Neural progenitor cell (in vitro differentiated cells): Measurements from ENCODE around the gene FBLN2. TPM values are rescaled to one million over a fixed set of nuclear protein-coding genes. Genes with fewer than 3 reads are reported as not detected.
A peak's percentile ranks its signal among the peaks of the same experiment; 100 is the strongest.

ENCODE experiments used
- DNase-seq: peaks from one replicate; pipeline ENCODE4 v3.0.0-alpha.2; 2016; ENCODE audit warnings: low spot score
- H2AFZ ChIP-seq: fragments of 200-600 bp; sonication (generic); replicated peaks from 2 replicates; pipeline ENCODE4 v1.6.1; 2016; ENCODE audit warnings: antibody characterized with exemption
- H3F3A ChIP-seq: fragments of 200-600 bp; sonication (generic); 2 replicates; pipeline ENCODE4 v1.6.1; 2016; ENCODE audit warnings: antibody characterized with exemption, low read depth
- H3K27ac ChIP-seq: fragments of 200-600 bp; sonication (generic); 2 replicates; pipeline ENCODE4 v1.5.1; 2016; ENCODE audit warnings: mild to moderate bottlenecking
- H3K27me3 ChIP-seq: fragments of 200-600 bp; sonication (generic); 2 replicates; pipeline ENCODE4 v1.6.1; 2016; ENCODE audit warnings: mild to moderate bottlenecking, moderate library complexity
- H3K36me3 ChIP-seq: fragments of 200-600 bp; sonication (generic); 2 replicates; pipeline ENCODE4 v1.5.1; 2016
- H3K4me1 ChIP-seq: fragments of 200-600 bp; sonication (generic); 2 replicates; pipeline ENCODE4 v1.6.1; 2016; ENCODE audit warnings: mixed run types
- H3K4me2 ChIP-seq: fragments of 200-600 bp; sonication (generic); 2 replicates; pipeline ENCODE4 v1.6.1; 2016
- H3K4me3 ChIP-seq: fragments of 200-600 bp; sonication (generic); 2 replicates; pipeline ENCODE4 v1.5.1; 2016
- H3K79me2 ChIP-seq: fragments of 200-600 bp; sonication (generic); 2 replicates; pipeline ENCODE4 v1.6.1; 2016; ENCODE audit warnings: low read depth
- H3K9ac ChIP-seq: fragments of 200-600 bp; sonication (generic); 2 replicates; pipeline ENCODE4 v1.6.1; 2016
- H3K9me3 ChIP-seq: fragments of 200-600 bp; sonication (generic); 2 replicates; pipeline ENCODE4 v1.5.1; 2016; ENCODE audit warnings: low read depth
- H4K20me1 ChIP-seq: fragments of 200-600 bp; sonication (generic); 2 replicates; pipeline ENCODE4 v1.6.1; 2016; ENCODE audit warnings: low read depth
- H3K27ac Mint-ChIP-seq: 3 replicates; pipeline ENCODE4 v1.8.0; 2021; ENCODE audit warnings: mixed read lengths
- H3K27me3 Mint-ChIP-seq: 2 replicates; pipeline ENCODE4 v1.8.0; 2022; ENCODE audit warnings: low read depth, mild to moderate bottlenecking, inconsistent platforms, moderate library complexity, mixed read lengths; ENCODE audit not compliant: insufficient read depth
- H3K36me3 Mint-ChIP-seq: 3 replicates; pipeline ENCODE4 v1.8.0; 2021; ENCODE audit warnings: mixed read lengths
- H3K4me1 Mint-ChIP-seq: 3 replicates; pipeline ENCODE4 v1.8.0; 2021; ENCODE audit warnings: mixed read lengths
- H3K4me3 Mint-ChIP-seq: 3 replicates; pipeline ENCODE4 v1.8.0; 2021; ENCODE audit warnings: mild to moderate bottlenecking, moderate library complexity, mixed read lengths
- H3K9me3 Mint-ChIP-seq: 3 replicates; pipeline ENCODE4 v1.8.0; 2020; ENCODE audit warnings: mixed read lengths
- EZH2 ChIP-seq: fragments of 200-600 bp; sonication (generic); IDR thresholded peaks from 2 replicates; pipeline ENCODE4 v1.6.1; 2017; ENCODE audit warnings: antibody characterized with exemption, mild to moderate bottlenecking, moderate library complexity
- EZH2phosphoT487 ChIP-seq: fragments of 200-600 bp; sonication (generic); IDR thresholded peaks from 2 replicates; pipeline ENCODE4 v1.6.1; 2017; ENCODE audit warnings: antibody characterized with exemption
- total RNA-seq: library from RNA; depleted of rRNA; stranded (reverse); fragments of >200 nt; gene quantifications from 2 replicates; pipeline ENCODE4 v1.2.3, GENCODE V29; 2015; ENCODE audit warnings: low replicate concordance
- TF ChIP-seq, protein P1 (sequence below): fragments of 200-600 bp; sonication (generic); IDR thresholded peaks from 2 replicates; pipeline ENCODE4 v1.5.1; 2017; ENCODE audit warnings: antibody characterized with exemption, mild to moderate bottlenecking

Gene FBLN2
- total RNA-seq, 1 donor from 2014 or later = 15.9 TPM

GRCh38 chr3:13506680-13507079 lies 42.2 kb upstream of the FBLN2 start:
- no peak overlapping the region for H2AFZ ChIP-seq
- DNase-seq = no peak
- no peak overlapping the region for H3K27ac Mint-ChIP-seq
- no peaks in the 10 kb centered on the region for H3K9me3 ChIP-seq
- H3K27me3 ChIP-seq = no peaks in the 10 kb centered on the region
- no peaks in the 10 kb centered on the region for H3K36me3 ChIP-seq
- peaks cover 3% of the 10 kb centered on the region for H3K27me3 Mint-ChIP-seq
- peaks cover 14% of the 10 kb centered on the region for H3K4me1 ChIP-seq
- H3K4me1 Mint-ChIP-seq = peaks cover 49% of the 10 kb centered on the region
- H3K4me3 Mint-ChIP-seq = no peak overlapping the region
- H3K9ac ChIP-seq = no peak overlapping the region
- H3K79me2 ChIP-seq = no peaks in the 10 kb centered on the region
- H4K20me1 ChIP-seq = no peaks in the 10 kb centered on the region
- H3K27ac ChIP-seq = no peak overlapping the region
- H3K9me3 Mint-ChIP-seq = no peaks in the 10 kb centered on the region
- no peak overlapping the region for H3K4me3 ChIP-seq
- peaks cover 6% of the 10 kb centered on the region for H3F3A ChIP-seq
- TF ChIP-seq EZH2phosphoT487 = no peak
- TF ChIP-seq, protein P1, sequence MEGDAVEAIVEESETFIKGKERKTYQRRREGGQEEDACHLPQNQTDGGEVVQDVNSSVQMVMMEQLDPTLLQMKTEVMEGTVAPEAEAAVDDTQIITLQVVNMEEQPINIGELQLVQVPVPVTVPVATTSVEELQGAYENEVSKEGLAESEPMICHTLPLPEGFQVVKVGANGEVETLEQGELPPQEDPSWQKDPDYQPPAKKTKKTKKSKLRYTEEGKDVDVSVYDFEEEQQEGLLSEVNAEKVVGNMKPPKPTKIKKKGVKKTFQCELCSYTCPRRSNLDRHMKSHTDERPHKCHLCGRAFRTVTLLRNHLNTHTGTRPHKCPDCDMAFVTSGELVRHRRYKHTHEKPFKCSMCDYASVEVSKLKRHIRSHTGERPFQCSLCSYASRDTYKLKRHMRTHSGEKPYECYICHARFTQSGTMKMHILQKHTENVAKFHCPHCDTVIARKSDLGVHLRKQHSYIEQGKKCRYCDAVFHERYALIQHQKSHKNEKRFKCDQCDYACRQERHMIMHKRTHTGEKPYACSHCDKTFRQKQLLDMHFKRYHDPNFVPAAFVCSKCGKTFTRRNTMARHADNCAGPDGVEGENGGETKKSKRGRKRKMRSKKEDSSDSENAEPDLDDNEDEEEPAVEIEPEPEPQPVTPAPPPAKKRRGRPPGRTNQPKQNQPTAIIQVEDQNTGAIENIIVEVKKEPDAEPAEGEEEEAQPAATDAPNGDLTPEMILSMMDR = no peak
- H3K4me2 ChIP-seq = no peak overlapping the region
- H3K36me3 Mint-ChIP-seq = peaks cover 2% of the 10 kb centered on the region

- Histone ChIP-seq H3K4me1 (peaks cover 14% of the 10 kb centered on the region), H3F3A (peaks cover 6% of the 10 kb centered on the region), H3K27me3 (no peaks in the 10 kb centered on the region), H3K4me2 (no peak overlapping the region), H3K9me3 (no peaks in the 10 kb centered on the region), H3K9ac (no peak overlapping the region), H2AFZ (no peak overlapping the region), H4K20me1 (no peaks in the 10 kb centered on the region), H3K4me3 (no peak overlapping the region), H3K27ac (no peak overlapping the region), H3K36me3 (no peaks in the 10 kb centered on the region), H3K79me2 (no peaks in the 10 kb centered on the region)
- Mint-ChIP-seq H3K9me3 (no peaks in the 10 kb centered on the region), H3K27ac (peak overlapping the region; percentile 57), H3K36me3 (peaks cover 2% of the 10 kb centered on the region), H3K4me1 (peaks cover 49% of the 10 kb centered on the region), H3K4me3 (no peak overlapping the region), H3K27me3 (peaks cover 6% of the 10 kb centered on the region)
- no peak for TF ChIP-seq EZH2
- no peak for TF ChIP-seq EZH2phosphoT487
- TF ChIP-seq, protein P1 = no peak
- no peak for DNase-seq
These were observed 41.7 kb upstream of the FBLN2 start for GRCh38 chr3:13507247-13507569.

DNA sequence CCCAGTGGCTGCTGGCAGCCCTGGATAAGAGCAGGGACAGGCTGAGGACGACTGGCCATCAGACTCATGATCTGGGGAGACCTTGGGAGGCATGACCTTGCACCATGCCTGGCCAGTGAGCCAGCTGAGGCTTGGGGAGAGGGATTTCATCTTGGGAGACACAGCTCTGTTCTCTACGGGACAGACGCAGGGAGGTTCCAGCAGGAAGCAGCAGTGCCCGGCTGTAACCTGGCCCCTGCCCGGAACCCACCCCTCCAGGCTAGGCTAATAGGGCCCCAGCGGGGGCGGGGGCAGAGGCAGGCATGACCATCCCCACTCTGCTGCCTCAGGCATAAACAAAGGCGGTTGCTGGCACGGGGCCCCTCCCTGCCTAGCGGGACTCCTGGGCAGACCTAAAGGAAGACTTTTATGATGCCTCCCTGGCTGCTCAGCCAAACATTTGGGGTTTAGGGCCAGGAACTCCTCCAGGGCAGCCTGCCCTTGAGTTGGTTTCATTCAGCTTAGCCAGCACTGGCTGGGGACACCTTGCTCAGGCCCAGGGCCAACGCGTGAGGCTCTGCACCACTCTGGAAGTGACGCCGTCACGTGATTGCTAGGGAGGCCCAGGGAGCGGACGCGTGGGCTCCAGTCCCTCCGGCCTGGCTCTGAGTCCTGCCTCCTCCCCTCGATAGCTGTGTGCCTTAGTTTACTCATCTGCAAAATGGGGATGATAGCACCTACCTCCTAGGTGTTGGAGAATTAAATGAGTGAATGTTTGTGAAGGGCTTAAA lies 41.2 kb upstream of the FBLN2 start:
- Mint-ChIP-seq H3K27ac (peak overlapping the region; percentile 57), H3K27me3 (peaks cover 4% of the 10 kb centered on the region), H3K9me3 (no peaks in the 10 kb centered on the region), H3K36me3 (peaks cover 2% of the 10 kb centered on the region), H3K4me3 (no peak overlapping the region), H3K4me1 (peaks cover 49% of the 10 kb centered on the region)
- H2AFZ ChIP-seq = no peak overlapping the region
- H3K27me3 ChIP-seq = no peaks in the 10 kb centered on the region
- H3K9ac ChIP-seq = no peak overlapping the region
- H4K20me1 ChIP-seq = no peaks in the 10 kb centered on the region
- peak; percentile 37 for DNase-seq
- TF ChIP-seq, protein P1 = no peak
- no peak for TF ChIP-seq EZH2
- TF ChIP-seq EZH2phosphoT487 = no peak
- H3K4me1 ChIP-seq = peaks cover 14% of the 10 kb centered on the region
- H3K9me3 ChIP-seq = no peaks in the 10 kb centered on the region
- H3K36me3 ChIP-seq = no peaks in the 10 kb centered on the region
- no peaks in the 10 kb centered on the region for H3K79me2 ChIP-seq
- no peak overlapping the region for H3K4me3 ChIP-seq
- peak overlapping the region; percentile 36 for H3K4me2 ChIP-seq
- no peak overlapping the region for H3K27ac ChIP-seq
- peaks cover 6% of the 10 kb centered on the region for H3F3A ChIP-seq
